Endothelial cell of umbilical vein (primary cell): Measurements from ENCODE around the gene CHSY3. TPM values are rescaled to one million over a fixed set of nuclear protein-coding genes. Genes with fewer than 3 reads are reported as not detected.

Experiments used
- BruUV-seq: library from RNA; stranded (reverse); fragments of 400-500 nt; replicated peaks from 2 replicates; lab custom pipeline; 2021; lab: Mats Ljungman, UMichigan
- CTCF ChIA-PET: fragments of 300-600, 350-600 bp; sonication (Branson Sonifier 250); formaldehyde crosslinking; loops from one replicate; lab custom pipeline; 2021; ENCODE audit warnings: antibody characterized with exemption, inconsistent platforms; lab: Charles Lee
- POLR2A ChIA-PET: fragments of 300-600, 350-600 bp; sonication (Branson Sonifier 250); formaldehyde crosslinking; loops from one replicate; lab custom pipeline; 2021; ENCODE audit warnings: antibody characterized with exemption, inconsistent platforms; lab: Charles Lee
- DNase-seq: peaks from one replicate; pipeline ENCODE4 v3.0.0-alpha.2; 2011; ENCODE audit warnings: low read depth, low spot score
- FAIRE-seq: peaks from 2 replicates; lab custom pipeline; 2011; peaks lifted over from hg19 to GRCh38; lab: Jason Lieb, UNC
- H2AFZ ChIP-seq: 2 replicates; pipeline ENCODE4 v1.6.0; 2012; ENCODE audit warnings: low read depth, low read length, control low read depth, inconsistent platforms
- H3K27ac ChIP-seq: 2 replicates; pipeline ENCODE4 v1.5.1; 2011; ENCODE audit warnings: low read depth, mild to moderate bottlenecking, control low read depth, low read length, moderate library complexity; ENCODE audit not compliant: insufficient read depth
- H3K27me3 ChIP-seq, 2 experiments: 2 replicates each; pipeline versions ENCODE4 v1.6.0 to v1.6.1; 2011; ENCODE audit warnings: low read length in 2 of 2, mixed read lengths in 1 of 2; ENCODE audit not compliant: control insufficient read depth in 2 of 2, insufficient read depth in 2 of 2
- H3K36me3 ChIP-seq, 2 experiments: 2 replicates in 1 of 2; 3 replicates in 1 of 2; pipeline ENCODE4 v1.5.1; 2011; ENCODE audit warnings: low read length in 2 of 2, mild to moderate bottlenecking in 1 of 2, moderate library complexity in 1 of 2; ENCODE audit not compliant: control insufficient read depth in 2 of 2, insufficient read depth in 2 of 2; ENCODE audit errors: extremely low read depth in 1 of 2
- H3K4me1 ChIP-seq: 3 replicates; pipeline ENCODE4 v1.5.1; 2011; ENCODE audit warnings: mild to moderate bottlenecking, low read length; ENCODE audit not compliant: control insufficient read depth, insufficient read depth; ENCODE audit errors: extremely low read depth
- H3K4me2 ChIP-seq: 2 replicates; pipeline ENCODE4 v1.6.1; 2011; ENCODE audit warnings: low read length, control low read depth, mixed read lengths; ENCODE audit not compliant: insufficient read depth
- H3K4me3 ChIP-seq, 3 experiments: fragments of 200-600 bp in 1 of 3; sonication (generic), shearing (Covaris generic) in 1 of 3; replicated peaks in 1 of 3; 2 replicates each; pipeline ENCODE4 v1.5.1; 2011 to 2016; ENCODE audit warnings: control low read depth in 3 of 3, low read length in 3 of 3, mild to moderate bottlenecking in 2 of 3, inconsistent platforms in 1 of 3, low read depth in 1 of 3, moderate library complexity in 1 of 3; ENCODE audit not compliant: insufficient read depth in 1 of 3
- H3K79me2 ChIP-seq: 2 replicates; pipeline ENCODE4 v1.6.0; 2012; ENCODE audit warnings: low read length, inconsistent platforms; ENCODE audit not compliant: control insufficient read depth, insufficient read depth
- H3K9ac ChIP-seq: replicated peaks from 2 replicates; pipeline ENCODE3; 2011; ENCODE audit warnings: low read length, control low read depth; ENCODE audit not compliant: insufficient read depth; ENCODE audit errors: extremely low read depth
- H3K9me1 ChIP-seq: replicated peaks from 3 replicates; pipeline ENCODE4 v1.6.0; 2011; ENCODE audit warnings: mild to moderate bottlenecking, low read length; ENCODE audit not compliant: control insufficient read depth, insufficient read depth; ENCODE audit errors: extremely low read depth
- H3K9me3 ChIP-seq: replicated peaks from 2 replicates; pipeline ENCODE4 v1.5.1; 2012; ENCODE audit warnings: low read length, inconsistent platforms; ENCODE audit not compliant: control insufficient read depth, insufficient read depth
- H4K20me1 ChIP-seq: replicated peaks from 2 replicates; pipeline ENCODE3; 2011; ENCODE audit warnings: mild to moderate bottlenecking, low read length; ENCODE audit not compliant: control insufficient read depth, insufficient read depth; ENCODE audit errors: extremely low read depth
- CTCF ChIP-seq, 2 donors: IDR thresholded peaks; 1 replicate in 1 of 2; 2 replicates in 1 of 2; pipeline ENCODE4 v1.5.1; 2011; ENCODE audit warnings: low read length in 2 of 2, mild to moderate bottlenecking in 2 of 2, moderate library complexity in 2 of 2, control low read depth in 1 of 2, inconsistent platforms in 1 of 2, low read depth in 1 of 2; ENCODE audit not compliant: insufficient read depth in 1 of 2; ENCODE audit errors: extremely low read depth in 1 of 2
- EZH2 ChIP-seq: IDR thresholded peaks from 2 replicates; pipeline ENCODE4 v1.6.1; 2012; ENCODE audit warnings: borderline replicate concordance, low read depth, mild to moderate bottlenecking, moderate library complexity, low read length, inconsistent platforms; ENCODE audit not compliant: severe bottlenecking
- FOS ChIP-seq: IDR thresholded peaks from 2 replicates; pipeline ENCODE4 v1.6.1; 2011; ENCODE audit warnings: mild to moderate bottlenecking, low read length, moderate library complexity, borderline replicate concordance; ENCODE audit not compliant: insufficient read depth
- GATA2 ChIP-seq: IDR thresholded peaks from 2 replicates; pipeline ENCODE4 v1.7.0; 2011; ENCODE audit warnings: low read depth, mild to moderate bottlenecking, moderate library complexity, mixed read lengths, low read length; ENCODE audit not compliant: insufficient read length, insufficient read depth
- JUN ChIP-seq: IDR thresholded peaks from 2 replicates; pipeline ENCODE4 v1.6.1; 2011; ENCODE audit warnings: borderline replicate concordance, low read depth; ENCODE audit not compliant: insufficient read length, insufficient read depth
- MAX ChIP-seq: IDR thresholded peaks from 2 replicates; pipeline ENCODE4 v1.6.1; 2011; ENCODE audit not compliant: insufficient read depth, insufficient read length
- MYC ChIP-seq: IDR thresholded peaks from one replicate; pipeline ENCODE4 v1.6.1; 2011; ENCODE audit warnings: mild to moderate bottlenecking, low read depth, low read length
- POLR2A ChIP-seq: IDR thresholded peaks from 2 replicates; pipeline ENCODE4 v1.6.1; 2012; ENCODE audit warnings: low read depth, mild to moderate bottlenecking, control low read depth, low read length
- POLR2AphosphoS5 ChIP-seq: IDR thresholded peaks from 2 replicates; pipeline ENCODE4 v1.6.1; 2012; ENCODE audit warnings: low read depth, mild to moderate bottlenecking, control low read depth, low read length, moderate library complexity; ENCODE audit not compliant: insufficient read depth
- dilution Hi-C: fragments of 300-500 bp; cut with MboI; formaldehyde crosslinking; loops from one replicate; pipeline ENCODE4 v1.15.0; 2019; ENCODE audit warnings: low sequenced_read_pairs; ENCODE audit not compliant: extremely low pct_ligation_motif_present
- intact Hi-C: fragments of 100-400 bp; cut with micrococcal nuclease; formaldehyde crosslinking; loops from one replicate; pipeline ENCODE4 v1.10.0; 2022
- polyA plus RNA-seq, 4 experiments: library from polyadenylated mRNA; depleted of rRNA in 3 of 4; stranded (reverse) in 3 of 4; unstranded in 1 of 4; fragments of >200 nt; gene quantifications; 2 replicates each; pipeline versions ENCODE4 v1.2.1 to v1.2.3, GENCODE V29; 2011 to 2012; ENCODE audit warnings: missing spikeins in 1 of 4
- total RNA-seq: library from RNA; stranded (reverse); gene quantifications from 2 replicates; pipeline ENCODE4 v1.2.3, GENCODE V29; 2021

Gene CHSY3
- total and polyA plus RNA-seq, 2 donors (not counting 3 experiments of a cell fraction or from before 2014, with no cell fraction given) = 2.2 to 8.4 TPM

- BruUV-seq = no TSS peak
- no peaks in the 10 kb centered on the region for H3K9me1 ChIP-seq
- H3K27me3 ChIP-seq = no peaks in the 10 kb centered on the region
- H3K4me1 ChIP-seq = peaks cover 15% of the 10 kb centered on the region
- no peaks in the 10 kb centered on the region for H4K20me1 ChIP-seq
- no peak for FAIRE-seq
- peak overlapping the region; percentile 35 to 89 (median 72) for H3K4me3 ChIP-seq
- H3K79me2 ChIP-seq = no peaks in the 10 kb centered on the region
- no peak overlapping the region for H3K9ac ChIP-seq
- DNase-seq = peak; percentile 39
- no peaks in the 10 kb centered on the region for H3K36me3 ChIP-seq
- dilution Hi-C loops (no loop called here), intact Hi-C loops (loop anchor here (1.0 to 10.0 kb wide), 6 partner anchors 204 to 1359 kb away; partner anchors contain the start of gene CDC42SE2)
- TF ChIP-seq MYC = no peak
- H3K4me2 ChIP-seq = peak overlapping the region; percentile 97
- POLR2A ChIA-PET = no interaction called here
- peak overlapping the region; percentile 82 for H2AFZ ChIP-seq
- no peak overlapping the region for H3K27ac ChIP-seq
- CTCF ChIA-PET = interaction anchor here (0.8 kb wide), 1 partner anchor 236 kb away, joined by 3 read pairs; no protein-coding TSS in a partner anchor
- no peaks in the 10 kb centered on the region for H3K9me3 ChIP-seq
These were observed 1.4 kb downstream of the CHSY3 start for GRCh38 chr5:129905473-129906176.

- H3K36me3 ChIP-seq = no peaks in the 10 kb centered on the region
- no peak overlapping the region for H3K27ac ChIP-seq
- intact Hi-C loops = loop anchor here (1.0 to 10.0 kb wide), 4 partner anchors 203 to 648 kb away; no protein-coding TSS in a partner anchor
- no peaks in the 10 kb centered on the region for H3K27me3 ChIP-seq
- peak overlapping the region; percentile 22 for H3K9ac ChIP-seq
- FAIRE-seq = peak; percentile 69
- TSS peak; percentile 25 for BruUV-seq
- no peaks in the 10 kb centered on the region for H3K79me2 ChIP-seq
- DNase-seq = peak; percentile 57
- no peaks in the 10 kb centered on the region for H4K20me1 ChIP-seq
- no peaks in the 10 kb centered on the region for H3K9me3 ChIP-seq
- H3K4me3 ChIP-seq = peak overlapping the region; percentile 35 to 89 (median 72)
- dilution Hi-C loops = no loop called here
- CTCF ChIA-PET = interaction anchor here (0.8 kb wide), 1 partner anchor 235 kb away, joined by 3 read pairs; no protein-coding TSS in a partner anchor
- H3K9me1 ChIP-seq = no peaks in the 10 kb centered on the region
- H2AFZ ChIP-seq = peak overlapping the region; percentile 82
- TF ChIP-seq MAX (no peak), MYC (no peak), FOS (no peak), POLR2A (no peak), EZH2 (no peak), GATA2 (no peak), POLR2AphosphoS5 (no peak), JUN (no peak), CTCF (IDR thresholded peaks at IDR 0.05; ENCODE audit: extremely low read depth in 1 of 2, insufficient read depth in 1 of 2, low read depth in 1 of 2, low read length in 2 of 2) (no peak)
- POLR2A ChIA-PET = no interaction called here
- H3K4me1 ChIP-seq = peaks cover 15% of the 10 kb centered on the region
- peak overlapping the region; percentile 97 for H3K4me2 ChIP-seq
These were observed 2.1 kb downstream of the CHSY3 start for GRCh38 chr5:129906177-129906887.
